Stimulated activated CD8-positive, alpha-beta memory T cell treated with anti-CD3 and anti-CD28 coated beads, Interleukin-7, amount 100 ng/mL, for 4 hours (primary cell): ENCODE measurements around the gene MBOAT2.

ENCODE experiments used
- DNase-seq, 2 donors: peaks; one replicate each; pipeline ENCODE4 v3.0.0-alpha.2; 2020; ENCODE audit warnings: low read depth in 2 of 2

MBOAT2 gene

DNA sequence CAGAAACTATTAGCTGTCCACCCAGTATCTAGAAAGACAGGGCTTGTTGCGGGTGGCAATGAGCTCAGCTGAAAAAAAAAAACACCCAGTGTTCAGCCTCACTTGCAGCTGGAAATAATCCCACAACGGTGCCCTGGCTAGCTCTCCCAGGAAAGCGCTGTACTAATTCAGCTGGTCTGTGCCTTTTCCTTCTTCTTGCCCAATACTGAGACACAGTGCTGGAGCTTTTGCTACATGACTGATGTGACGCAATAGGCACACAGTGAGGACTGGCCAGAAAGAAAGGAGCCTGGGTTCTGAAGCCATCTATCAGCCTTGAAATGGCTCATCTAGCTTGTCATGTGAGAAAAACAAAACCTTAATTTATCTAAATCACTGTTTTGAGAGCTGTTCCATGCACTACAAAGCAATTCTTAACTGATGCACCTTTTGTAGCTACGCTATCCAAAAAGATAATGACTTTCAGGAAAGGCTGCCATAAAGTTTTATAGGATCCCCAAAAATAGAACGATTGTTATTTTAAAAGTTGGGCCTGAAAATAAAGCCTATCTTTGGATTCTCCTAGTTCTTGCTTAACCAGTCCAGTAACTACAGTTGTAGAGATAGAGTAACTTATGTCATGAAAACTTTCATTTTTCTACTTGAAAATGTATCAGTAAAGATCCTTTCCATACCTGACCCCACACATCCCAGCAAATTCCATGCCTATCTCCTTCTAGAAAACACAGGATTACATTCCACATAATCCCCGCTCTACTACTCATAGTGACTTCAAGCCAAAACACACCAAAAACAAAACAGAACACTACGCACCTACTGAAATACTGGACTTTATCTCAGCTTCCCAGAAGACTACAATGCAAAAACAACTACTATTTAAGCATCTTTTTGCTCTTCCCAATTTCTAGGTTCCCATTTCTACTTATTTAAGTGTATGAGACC, 181.9 kb downstream of the MBOAT2 start:
- DNase-seq: no peak

GRCh38 chr2:8819948-8820347, 183.5 kb downstream of the MBOAT2 start:
- DNase-seq: no peak

GRCh38 chr2:8819194-8819593, 184.3 kb downstream of the MBOAT2 start:
- no peak for DNase-seq

DNA sequence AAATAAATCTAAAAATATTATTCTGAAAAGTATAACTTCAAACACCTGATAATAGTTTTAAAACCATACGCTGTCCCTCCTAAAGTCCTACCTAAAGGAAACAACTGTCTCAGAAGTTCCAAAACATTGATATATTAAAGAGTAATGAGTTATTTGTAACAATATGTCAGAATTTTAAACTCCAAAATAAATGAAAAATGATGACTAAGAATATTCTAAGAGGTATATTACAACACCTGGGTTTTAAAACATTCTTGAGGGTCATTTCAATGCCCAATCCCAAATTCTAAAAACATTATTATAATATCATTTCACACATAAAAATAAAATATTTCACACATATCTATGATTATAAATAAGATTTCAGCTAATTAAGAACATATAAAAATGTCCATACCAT, 186.3 kb downstream of the MBOAT2 start:
- no peak for DNase-seq

GRCh38 chr2:8806885-8807704, 196.4 kb downstream of the MBOAT2 start:
- no peak for DNase-seq

- DNase-seq: no peak
These were observed 197.9 kb downstream of the MBOAT2 start for GRCh38 chr2:8805278-8806210.

DNA sequence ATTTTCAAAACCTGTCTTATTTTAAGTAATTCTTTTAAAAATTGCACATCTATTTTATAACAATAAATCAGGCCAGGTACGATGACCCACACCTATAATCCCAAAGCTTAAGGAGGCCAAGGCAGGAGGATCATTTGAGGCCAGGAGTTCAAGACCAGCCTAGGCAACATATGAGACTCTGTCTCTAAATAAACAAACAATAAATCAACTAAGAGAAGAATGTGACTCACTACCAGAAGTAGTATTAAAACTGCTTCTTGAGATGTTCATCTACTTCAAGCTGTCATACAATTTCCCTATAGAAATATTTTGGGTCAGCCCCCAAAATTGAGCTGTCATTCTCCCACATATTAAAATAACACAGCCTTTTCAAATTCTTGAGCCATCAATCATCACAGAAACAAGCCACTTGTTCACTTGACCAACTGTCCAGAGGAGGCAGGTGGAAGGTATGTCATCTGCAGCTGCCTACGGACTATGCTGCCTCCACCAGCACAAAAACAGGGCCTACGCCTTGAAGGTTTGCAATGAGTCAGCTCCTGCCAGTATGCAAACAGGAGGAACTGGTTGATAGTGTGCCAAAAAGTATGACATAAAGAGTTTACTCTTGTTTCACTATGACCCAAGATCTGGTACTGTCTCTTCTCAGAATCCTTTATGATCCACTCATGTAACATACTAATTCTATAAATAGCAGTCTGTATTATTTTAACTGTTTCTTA, 199.7 kb downstream of the MBOAT2 start:
- no peak for DNase-seq

DNA sequence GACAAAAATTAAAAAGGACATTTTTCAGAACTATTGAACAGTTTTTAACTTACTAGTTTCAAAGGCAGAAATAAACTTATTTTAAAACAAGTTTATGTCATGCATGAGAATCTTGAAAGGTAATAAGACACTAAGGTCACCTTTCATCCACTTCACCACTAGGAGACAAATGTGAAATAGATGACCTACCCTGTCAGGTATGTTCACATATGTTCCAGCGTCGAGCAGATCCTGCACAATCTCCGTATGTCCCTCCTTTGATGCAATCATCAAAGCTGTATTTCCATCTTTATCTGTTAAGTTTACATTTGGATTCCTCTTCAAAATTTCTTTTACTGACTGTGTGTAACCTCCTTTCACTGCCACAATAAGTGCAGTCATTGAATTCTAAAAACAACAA, 200.7 kb downstream of the MBOAT2 start:
- DNase-seq: no peak
